ENCODE results near the gene SLC36A3.

DNA sequence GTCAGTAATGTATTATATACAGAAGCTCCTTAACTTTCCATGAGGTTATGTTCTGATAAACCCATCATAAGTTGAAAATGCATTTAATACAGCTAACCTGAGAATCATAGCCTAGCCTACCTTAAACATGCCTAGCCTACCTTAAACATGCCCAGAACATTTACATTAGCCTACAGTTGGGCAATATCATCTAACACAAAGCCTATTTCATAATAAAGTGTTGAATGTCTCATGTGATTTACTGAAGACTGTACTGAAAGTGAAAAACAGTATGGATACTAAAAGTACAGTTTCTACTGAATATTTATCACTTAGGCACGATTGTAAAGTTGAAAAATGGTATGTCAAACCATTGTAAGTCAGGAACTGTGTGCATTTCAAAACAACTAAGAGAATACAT is 49.0 kb downstream of the SLC36A3 start:
- TF ChIP-seq CTCF (IDR thresholded peaks at IDR 0.05) (no peak), POLR2A (IDR thresholded peaks at IDR 0.05) (no peak)
